ENCODE measurements around the gene EMC9. TPM values are rescaled to one million over a fixed set of nuclear protein-coding genes. Genes with fewer than 3 reads are reported as not detected.

Gene EMC9
- total RNA-seq, 1 experiment from 2014 or later, result 42.0 TPM

DNA sequence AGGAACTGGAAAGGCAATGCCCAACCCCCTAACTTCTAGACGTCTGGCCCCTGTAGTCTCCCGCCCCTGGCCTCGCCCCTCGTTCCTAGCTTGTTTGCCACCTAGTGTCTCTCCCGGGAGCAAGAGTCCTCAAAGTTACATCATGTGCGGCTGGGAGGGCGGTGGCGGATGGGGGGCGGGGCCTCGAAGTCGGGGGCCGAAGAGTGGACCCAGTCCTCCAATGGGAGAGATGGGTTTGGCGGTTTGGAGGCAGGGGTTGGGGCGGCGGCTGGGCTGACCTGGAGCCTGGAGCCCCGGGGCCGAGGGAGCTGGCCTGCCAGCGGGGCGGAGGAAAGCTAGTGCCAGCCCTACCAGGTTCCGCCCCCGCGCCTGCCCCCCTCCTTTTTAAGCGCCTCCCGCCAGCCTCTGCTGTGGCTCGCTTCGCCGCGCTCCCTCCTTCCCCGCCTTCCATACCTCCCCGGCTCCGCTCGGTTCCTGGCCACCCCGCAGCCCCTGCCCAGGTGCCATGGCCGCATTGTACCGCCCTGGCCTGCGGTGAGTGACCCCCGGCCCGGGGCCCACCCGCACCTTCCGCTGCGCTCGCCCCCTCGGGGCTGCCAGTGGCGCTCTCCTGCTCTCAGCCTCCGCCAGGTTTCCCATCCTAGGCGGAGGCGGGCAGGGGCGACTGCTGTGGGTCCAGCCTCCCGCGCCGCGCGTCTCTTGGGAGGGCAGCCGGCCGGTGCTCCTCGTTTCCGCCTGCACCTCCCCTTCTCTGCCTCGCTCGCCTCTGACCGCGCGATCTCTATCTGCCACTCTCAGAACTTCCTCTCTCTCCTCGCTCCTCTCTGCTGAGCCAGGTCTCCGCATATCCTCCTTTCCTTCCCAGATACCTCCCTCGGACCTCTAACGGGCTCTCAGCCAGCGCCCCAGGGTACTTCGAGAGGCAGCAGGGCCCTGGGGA is 47.2 kb downstream of the EMC9 start, which contains the start of gene PCK2:
PCK2 (plus strand) TSS at position 411 of the 940 bp plus-strand sequence; CDS start at position 506, 95 bp downstream.
- Histone ChIP-seq H3K4me1 (ENCODE audit: control insufficient read depth in 1 of 2, insufficient read depth in 2 of 2, low read length in 2 of 2) (peaks cover 15 to 22% of the 10 kb centered on the region in 2 experiments), H3K27ac (ENCODE audit: low read depth, low read length) (peak within 1 kb of the TSS; percentile 87), H3K79me2 (ENCODE audit: insufficient read depth, low read length) (peaks cover 7% of the 10 kb centered on the region; the same call in 1 of the 2 replicates), H3K9me3 (ENCODE audit: control insufficient read depth in 1 of 2, insufficient read depth in 1 of 2, low read depth in 1 of 2, low read length in 2 of 2) (no peaks in the 10 kb centered on the region), H3K36me3 (ENCODE audit: control insufficient read depth in 1 of 2, insufficient read depth in 2 of 2, low read length in 2 of 2) (no peaks in the 10 kb centered on the region), H2AFZ (ENCODE audit: low read depth, low read length, poor library complexity, severe bottlenecking) (peak within 1 kb of the TSS; percentile 32), H3K9ac (ENCODE audit: low read length) (peak within 1 kb of the TSS; percentile 84), H3K4me2 (ENCODE audit: low read length) (peak within 1 kb of the TSS; percentile 87), H3K27me3 (ENCODE audit: insufficient read depth, low read length) (no peaks in the 10 kb centered on the region), H4K20me1 (ENCODE audit: insufficient read depth) (no peaks in the 10 kb centered on the region), H3K9me2 (ENCODE audit: insufficient read depth) (no peaks in the 10 kb centered on the region), H3K4me3 (replicated peaks in 1 of 2; ENCODE audit: low read depth in 1 of 2, low read length in 2 of 2) (peak within 1 kb of the TSS; percentile 94 to 96)
- ChIA-PET CTCF (interaction anchor here (0.8 to 6.3 kb wide), 8 partner anchors 9 to 505 kb away, joined by 3 to 149 read pairs (median 8); partner anchors contain the start of genes IRF9 and RNF31), POLR2A (interaction anchor here (0.6 to 4.5 kb wide), 29 partner anchors 9 to 999 kb away, joined by 3 to 49 read pairs (median 5); partner anchors contain the start of genes ACIN1, C14orf119, CARMIL3 and CHMP4A), RAD21 (ENCODE audit: low non-redundant PET in 1 of 2, low total read pairs in 2 of 2, uncharacterized antibody in 2 of 2, unreplicated experiment in 2 of 2) (interaction anchor here (0.9 to 4.6 kb wide), 4 partner anchors 14 to 36 kb away, joined by 6 to 35 read pairs (median 7); no protein-coding TSS in a partner anchor)
- intact Hi-C loops (cut with micrococcal nuclease), result loop anchor here (1.0 to 10.0 kb wide), 2 partner anchors 20 to 109 kb away; partner anchors contain the start of genes DCAF11, DHRS4L2 and NRL
- ATAC-seq (peak; percentile 91), DNase-seq (ENCODE audit: low read depth, low spot score) (peak; percentile 85)
- TSS peak; percentile 63 for BruUV-seq (replicated peaks)
- TF ChIP-seq FOSL1 (IDR thresholded peaks at IDR 0.05; ENCODE audit: low read depth), result no peak
- TF ChIP-seq ZFX (IDR thresholded peaks at IDR 0.05), result 0 out of 2 replicates have a peak, but pooled peaks have one; percentile 24
- TF ChIP-seq MAX (IDR thresholded peaks at IDR 0.05), result peak; percentile 76; the same call in 1 of the 2 replicates
- peak; percentile 98 for TF ChIP-seq POLR2AphosphoS5 (IDR thresholded peaks at IDR 0.05; ENCODE audit: low read depth, low read length)
- no peak for TF ChIP-seq SRF (IDR thresholded peaks at IDR 0.05; ENCODE audit: low read depth)
- peak; percentile 92 for TF ChIP-seq EGR1 (IDR thresholded peaks at IDR 0.05; ENCODE audit: low read depth)
- peak; percentile 98 for TF ChIP-seq POLR2A (IDR thresholded peaks at IDR 0.05; ENCODE audit: borderline replicate concordance, extremely low read depth, insufficient read depth, insufficient read length)
- peak; percentile 58; the same call in 1 of the 2 replicates for TF ChIP-seq SP1 (IDR thresholded peaks at IDR 0.05; ENCODE audit: low read depth)
- TF ChIP-seq SIN3A (IDR thresholded peaks at IDR 0.05; ENCODE audit: low read depth), result peak; percentile 79
